Activated CD8-positive, alpha-beta T cell treated with anti-CD3 and anti-CD28 coated beads for 36 hours (primary cell): ENCODE data around the gene EXOC3L4. TPM values are rescaled to one million over a fixed set of nuclear protein-coding genes. Genes with fewer than 3 reads are reported as not detected.
"Not testable (repeated sequence)": the region's sequence is repeated elsewhere in the genome, so short reads cannot be mapped to it uniquely, and the experiment has no call there.

Source experiments
- ATAC-seq: fragments of 200-7000 bp; cut with Tn5 transposase; one replicate; pipeline ENCODE4 v1.10.0; 2021; ENCODE audit warnings: mild to moderate bottlenecking, moderate library complexity
- CTCF ChIA-PET: fragments of 350-600 bp; sonication (Branson Sonifier 250); formaldehyde crosslinking; loops from one replicate; lab custom pipeline; 2021; ENCODE audit warnings: antibody characterized with exemption; lab: Charles Lee
- POLR2A ChIA-PET: fragments of 350-600 bp; sonication (Branson Sonifier 250); formaldehyde crosslinking; loops from one replicate; lab custom pipeline; 2021; ENCODE audit warnings: antibody characterized with exemption; lab: Charles Lee
- DNase-seq: peaks from one replicate; pipeline ENCODE4 v3.0.0-alpha.2; 2020
- H3K27ac Mint-ChIP-seq: one replicate; pipeline ENCODE4 v1.8.0; 2021; ENCODE audit warnings: mild to moderate bottlenecking, mixed read lengths
- H3K27me3 Mint-ChIP-seq: one replicate; pipeline ENCODE4 v1.8.0; 2021; ENCODE audit warnings: mixed read lengths
- H3K36me3 Mint-ChIP-seq: one replicate; pipeline ENCODE4 v1.8.0; 2021; ENCODE audit warnings: low read depth, mixed read lengths
- H3K4me1 Mint-ChIP-seq: one replicate; pipeline ENCODE4 v1.8.0; 2021; ENCODE audit warnings: low read depth, mixed read lengths
- H3K4me3 Mint-ChIP-seq: one replicate; pipeline ENCODE4 v1.8.0; 2021; ENCODE audit warnings: mild to moderate bottlenecking, moderate library complexity, mixed read lengths
- H3K9me3 Mint-ChIP-seq: one replicate; pipeline ENCODE4 v1.8.0; 2021; ENCODE audit warnings: mixed read lengths
- CTCF ChIP-seq: fragments of 200-600 bp; IDR thresholded peaks from one replicate; pipeline ENCODE4 v1.8.0; 2022; ENCODE audit warnings: antibody characterized with exemption, mild to moderate bottlenecking
- intact Hi-C: fragments of 100-400 bp; cut with micrococcal nuclease; formaldehyde crosslinking; loops from one replicate; pipeline ENCODE4 v1.10.0; 2022
- total RNA-seq, 2 experiments: library from RNA; stranded (reverse); gene quantifications; one replicate each; pipeline ENCODE4 v1.2.3, GENCODE V29; 2021

Gene EXOC3L4
- total RNA-seq, 2 experiments from 2014 or later = not detected

DNA sequence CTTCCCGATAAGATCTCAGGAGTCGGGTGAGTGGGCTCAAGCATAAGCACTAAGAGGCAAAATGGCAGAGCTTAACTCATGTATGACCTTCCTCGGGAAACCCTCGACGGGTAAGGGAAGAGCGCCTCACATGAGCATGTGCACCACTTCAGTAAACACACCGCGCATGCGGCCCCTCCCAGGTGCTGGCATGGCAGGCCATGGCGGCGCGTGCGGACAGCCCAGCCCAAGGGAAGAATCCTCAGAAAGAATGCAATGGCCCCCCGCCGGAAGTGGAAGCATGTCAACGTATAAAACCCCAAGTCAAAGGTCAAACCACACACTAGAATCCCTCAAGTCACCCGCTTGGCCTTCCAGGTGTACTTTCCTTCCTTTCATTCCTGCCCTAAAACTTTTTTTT, 22.1 kb downstream of the EXOC3L4 start:
- ChIA-PET POLR2A (no interaction called here), CTCF (interaction anchor here (2.2 kb wide), 1 partner anchor 11 kb away, joined by 16 read pairs; no protein-coding TSS in a partner anchor)
- no peaks in the 10 kb centered on the region for H3K36me3 Mint-ChIP-seq

DNA sequence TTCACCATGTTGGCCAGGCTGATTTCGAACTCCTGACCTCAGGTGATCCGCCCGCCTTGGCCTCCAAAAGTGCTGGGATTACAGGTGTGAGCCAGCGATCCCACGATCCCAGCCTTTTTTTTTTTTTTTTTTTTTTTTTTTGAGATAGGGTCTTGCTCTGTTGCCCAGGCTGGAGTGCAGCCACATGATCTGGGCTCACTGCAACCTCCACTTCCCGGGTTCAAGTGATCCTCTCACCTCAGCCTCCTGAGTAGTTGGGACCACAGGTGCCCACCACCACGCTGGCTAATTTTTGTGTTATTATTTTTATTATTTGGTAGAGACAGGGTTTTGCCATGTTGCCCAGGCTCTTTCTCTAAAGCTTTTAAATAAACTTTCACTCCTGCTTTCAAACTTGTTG, 23.0 kb downstream of the EXOC3L4 start:
- H3K4me3 Mint-ChIP-seq, intact Hi-C loops, DNase-seq, H3K36me3 Mint-ChIP-seq, H3K27ac Mint-ChIP-seq, H3K9me3 Mint-ChIP-seq, POLR2A ChIA-PET, H3K4me1 Mint-ChIP-seq, ATAC-seq: not testable (repeated sequence)
- H3K27me3 Mint-ChIP-seq = peaks cover 18% of the 10 kb centered on the region
- CTCF ChIA-PET = interaction anchor here (4.3 kb wide), 1 partner anchor 12 kb away, joined by 21 read pairs; no protein-coding TSS in a partner anchor

More for the DNA sequence above, 22.1 kb downstream of the EXOC3L4 start:
- intact Hi-C loops = no loop called here
- Mint-ChIP-seq H3K27me3 (peaks cover 13% of the 10 kb centered on the region), H3K4me3 (no peak overlapping the region), H3K9me3 (no peaks in the 10 kb centered on the region), H3K27ac (no peak overlapping the region), H3K4me1 (peaks cover 4% of the 10 kb centered on the region)
- ATAC-seq (no peak), DNase-seq (no peak)
- no peak for TF ChIP-seq CTCF

GRCh38 chr14:103118018-103118662, 23.6 kb downstream of the EXOC3L4 start:
- H3K4me1 Mint-ChIP-seq = peaks cover 4% of the 10 kb centered on the region
- no peaks in the 10 kb centered on the region for H3K9me3 Mint-ChIP-seq
- ChIA-PET CTCF (interaction anchor here (4.3 kb wide), 1 partner anchor 13 kb away, joined by 21 read pairs; no protein-coding TSS in a partner anchor), POLR2A (no interaction called here)
- intact Hi-C loops = no loop called here
- H3K27me3 Mint-ChIP-seq = peaks cover 18% of the 10 kb centered on the region
- H3K4me3 Mint-ChIP-seq = no peak overlapping the region
- no peaks in the 10 kb centered on the region for H3K36me3 Mint-ChIP-seq
- TF ChIP-seq CTCF = no peak
- DNase-seq (no peak), ATAC-seq (no peak)
- H3K27ac Mint-ChIP-seq = no peak overlapping the region

- no peaks in the 10 kb centered on the region for H3K36me3 Mint-ChIP-seq
- no peak overlapping the region for H3K27ac Mint-ChIP-seq
- H3K4me1 Mint-ChIP-seq = peaks cover 4% of the 10 kb centered on the region
- H3K9me3 Mint-ChIP-seq = no peaks in the 10 kb centered on the region
- peaks cover 18% of the 10 kb centered on the region for H3K27me3 Mint-ChIP-seq
- CTCF ChIA-PET = interaction anchor here (4.3 kb wide), 1 partner anchor 14 kb away, joined by 21 read pairs; no protein-coding TSS in a partner anchor
- H3K4me3 Mint-ChIP-seq = no peak overlapping the region
- POLR2A ChIA-PET = no interaction called here
- ATAC-seq = no peak
- no peak for DNase-seq
- intact Hi-C loops = no loop called here
- no peak for TF ChIP-seq CTCF
These were observed 24.3 kb downstream of the EXOC3L4 start for GRCh38 chr14:103118663-103119404.

DNA sequence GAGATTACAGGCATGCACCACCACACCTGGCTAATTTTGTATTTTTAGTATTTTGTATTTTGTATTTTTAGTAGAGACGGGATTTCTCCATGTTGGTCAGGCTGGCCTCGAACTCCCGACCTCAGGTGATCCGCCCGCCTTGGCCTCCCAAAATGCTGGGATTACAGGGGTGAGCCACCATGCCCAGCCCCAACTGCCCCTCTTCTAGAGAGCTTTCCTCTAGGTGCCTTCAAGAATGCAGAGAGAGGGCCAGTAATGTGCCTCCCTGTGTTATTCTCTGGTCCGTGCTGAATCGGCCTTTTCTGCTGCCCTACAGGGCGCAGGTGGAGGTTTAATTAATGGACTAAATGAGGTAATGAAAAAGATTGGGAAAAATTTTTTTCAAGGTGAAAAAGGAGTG, 25.0 kb downstream of the EXOC3L4 start:
- DNase-seq, intact Hi-C loops, H3K9me3 Mint-ChIP-seq, H3K27ac Mint-ChIP-seq, H3K36me3 Mint-ChIP-seq, POLR2A ChIA-PET, H3K4me1 Mint-ChIP-seq, H3K4me3 Mint-ChIP-seq, ATAC-seq: not testable (repeated sequence)
- H3K27me3 Mint-ChIP-seq = peaks cover 24% of the 10 kb centered on the region
- CTCF ChIA-PET = interaction anchor here (4.3 kb wide), 1 partner anchor 14 kb away, joined by 21 read pairs; no protein-coding TSS in a partner anchor
